Measurements from ENCODE around the gene WIF1.

Gene WIF1

GRCh38 chr12:65121956-65122469 lies 908 bp upstream of the WIF1 start:
- no peak for DNase-seq

GRCh38 chr12:65119063-65119462 lies 2.0 kb downstream of the WIF1 start:
- DNase-seq = no peak

GRCh38 chr12:65113621-65114035 lies 7.5 kb downstream of the WIF1 start:
- DNase-seq = no peak

- no peak for DNase-seq
Measured at GRCh38 chr12:65106948-65107347, 14.2 kb downstream of the WIF1 start.

GRCh38 chr12:65100140-65100539 lies 21.0 kb downstream of the WIF1 start:
- no peak for DNase-seq

GRCh38 chr12:65099182-65099581 lies 21.9 kb downstream of the WIF1 start:
- no peak for DNase-seq

- DNase-seq = no peak
Measured at GRCh38 chr12:65098364-65098763, 22.7 kb downstream of the WIF1 start.

GRCh38 chr12:65094722-65095121 lies 26.4 kb downstream of the WIF1 start:
- no peak for DNase-seq

GRCh38 chr12:65093606-65094005 lies 27.5 kb downstream of the WIF1 start:
- DNase-seq = no peak

- no peak for DNase-seq
Measured at GRCh38 chr12:65090461-65090860, 30.6 kb downstream of the WIF1 start.

GRCh38 chr12:65086236-65086635 lies 34.9 kb downstream of the WIF1 start:
- DNase-seq = no peak

- no peak for DNase-seq
Measured at GRCh38 chr12:65084579-65084978, 36.5 kb downstream of the WIF1 start.

- DNase-seq = no peak
Measured at GRCh38 chr12:65083581-65083980, 37.5 kb downstream of the WIF1 start.

- no peak for DNase-seq
Measured at GRCh38 chr12:65082406-65082805, 38.7 kb downstream of the WIF1 start.

GRCh38 chr12:65081496-65081895 lies 39.6 kb downstream of the WIF1 start:
- no peak for DNase-seq

- no peak for DNase-seq
Measured at GRCh38 chr12:65074932-65075331, 46.2 kb downstream of the WIF1 start.

- no peak for DNase-seq
Measured at GRCh38 chr12:65069336-65069735, 51.8 kb downstream of the WIF1 start.

- DNase-seq = no peak
Measured at GRCh38 chr12:65067383-65067782, 53.7 kb downstream of the WIF1 start.

- no peak for DNase-seq
Measured at GRCh38 chr12:65055859-65056258, 65.2 kb downstream of the WIF1 start.

- DNase-seq = no peak
Measured at GRCh38 chr12:65051218-65051617, 69.9 kb downstream of the WIF1 start.

- DNase-seq = no peak
Measured at GRCh38 chr12:65045269-65045668, 75.8 kb downstream of the WIF1 start.

- no peak for DNase-seq
Measured at GRCh38 chr12:65039301-65039700, 81.8 kb downstream of the WIF1 start.

- DNase-seq = no peak
Measured at GRCh38 chr12:65025136-65025535, 96.0 kb downstream of the WIF1 start.

GRCh38 chr12:65023485-65023884 lies 97.6 kb downstream of the WIF1 start:
- DNase-seq = no peak

GRCh38 chr12:65022960-65023359 lies 98.1 kb downstream of the WIF1 start:
- no peak for DNase-seq

- DNase-seq = no peak
Measured at GRCh38 chr12:65022421-65022820, 98.7 kb downstream of the WIF1 start.
